ENCODE measurements around the gene FABP3.

Gene FABP3

DNA sequence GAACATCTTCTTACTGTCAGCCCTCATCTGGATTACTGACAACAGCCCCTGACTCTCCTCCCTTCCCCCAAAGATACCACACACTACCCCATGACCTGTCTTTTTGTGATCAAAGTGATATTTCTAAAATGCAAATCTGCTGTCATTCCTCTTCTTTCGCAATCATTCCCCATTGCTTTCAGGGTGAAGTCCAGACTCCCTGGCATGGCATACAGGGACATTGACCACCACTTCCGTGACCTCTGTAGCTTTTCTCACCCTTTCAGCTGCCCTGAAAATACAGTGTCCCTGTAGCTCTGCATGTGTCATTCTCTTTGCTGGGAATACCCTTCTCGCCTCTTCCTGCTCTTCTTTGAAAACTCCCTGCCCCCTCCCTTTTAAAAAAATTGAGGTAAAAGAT is 44.3 kb upstream of the FABP3 start:
- no peaks in the 10 kb centered on the region for H4K20me1 ChIP-seq (ENCODE audit: insufficient read depth)
- H3K79me2 ChIP-seq (ENCODE audit: insufficient read depth, low read depth): no peaks in the 10 kb centered on the region
- H2AFZ ChIP-seq (ENCODE audit: low read depth): no peak overlapping the region
- H3K36me3 ChIP-seq (ENCODE audit: insufficient read depth): no peaks in the 10 kb centered on the region
- H3K27ac ChIP-seq: no peak overlapping the region
- H3K4me2 ChIP-seq: no peak overlapping the region
- TF ChIP-seq, protein P1, sequence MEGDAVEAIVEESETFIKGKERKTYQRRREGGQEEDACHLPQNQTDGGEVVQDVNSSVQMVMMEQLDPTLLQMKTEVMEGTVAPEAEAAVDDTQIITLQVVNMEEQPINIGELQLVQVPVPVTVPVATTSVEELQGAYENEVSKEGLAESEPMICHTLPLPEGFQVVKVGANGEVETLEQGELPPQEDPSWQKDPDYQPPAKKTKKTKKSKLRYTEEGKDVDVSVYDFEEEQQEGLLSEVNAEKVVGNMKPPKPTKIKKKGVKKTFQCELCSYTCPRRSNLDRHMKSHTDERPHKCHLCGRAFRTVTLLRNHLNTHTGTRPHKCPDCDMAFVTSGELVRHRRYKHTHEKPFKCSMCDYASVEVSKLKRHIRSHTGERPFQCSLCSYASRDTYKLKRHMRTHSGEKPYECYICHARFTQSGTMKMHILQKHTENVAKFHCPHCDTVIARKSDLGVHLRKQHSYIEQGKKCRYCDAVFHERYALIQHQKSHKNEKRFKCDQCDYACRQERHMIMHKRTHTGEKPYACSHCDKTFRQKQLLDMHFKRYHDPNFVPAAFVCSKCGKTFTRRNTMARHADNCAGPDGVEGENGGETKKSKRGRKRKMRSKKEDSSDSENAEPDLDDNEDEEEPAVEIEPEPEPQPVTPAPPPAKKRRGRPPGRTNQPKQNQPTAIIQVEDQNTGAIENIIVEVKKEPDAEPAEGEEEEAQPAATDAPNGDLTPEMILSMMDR (conservative IDR thresholded peaks at IDR 0.05; ENCODE audit: low read depth, low read length): no peak
- peaks cover 31% of the 10 kb centered on the region for H3K27me3 ChIP-seq (ENCODE audit: insufficient read depth, low read depth)
- H3K4me1 ChIP-seq (ENCODE audit: low read depth, poor library complexity, severe bottlenecking): no peaks in the 10 kb centered on the region
- H3K9ac ChIP-seq: no peak overlapping the region
- H3K4me3 ChIP-seq (IDR thresholded peaks at IDR 0.05; ENCODE audit: insufficient read depth, low read depth, low read length): no peak overlapping the region

DNA sequence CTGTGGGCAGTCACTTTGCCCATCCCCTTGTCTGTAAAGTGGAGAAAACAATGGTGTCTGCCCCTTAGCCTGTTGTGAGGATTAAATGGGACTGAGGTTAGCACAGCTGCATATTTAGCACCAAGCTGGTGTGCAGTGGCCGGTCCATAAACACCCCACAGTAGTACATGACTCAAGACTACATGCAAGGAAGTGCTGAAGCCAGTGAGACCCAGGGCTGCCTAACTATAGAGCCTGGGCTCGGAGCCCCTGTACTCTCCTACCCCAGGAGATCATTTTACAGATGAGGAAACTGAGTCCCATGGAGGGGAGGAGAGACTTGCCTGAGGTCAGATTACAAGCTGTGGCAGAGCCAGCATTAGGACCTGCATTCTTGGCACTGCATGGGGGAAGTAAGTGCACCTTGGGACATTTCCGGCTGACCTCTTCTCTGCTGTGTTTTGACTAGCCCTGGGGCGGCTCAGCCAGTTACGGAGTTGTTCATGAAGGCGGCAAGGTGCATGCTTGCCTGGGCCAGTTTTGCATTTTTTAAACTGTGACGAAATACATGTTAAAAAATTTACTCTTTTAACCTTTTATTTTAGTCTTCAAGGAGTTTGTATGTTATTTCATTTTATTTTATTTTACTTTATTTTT is 43.3 kb upstream of the FABP3 start:
- H3K4me3 ChIP-seq (IDR thresholded peaks at IDR 0.05; ENCODE audit: insufficient read depth, low read depth, low read length): no peak overlapping the region
- no peaks in the 10 kb centered on the region for H3K4me1 ChIP-seq (ENCODE audit: low read depth, poor library complexity, severe bottlenecking)

DNA sequence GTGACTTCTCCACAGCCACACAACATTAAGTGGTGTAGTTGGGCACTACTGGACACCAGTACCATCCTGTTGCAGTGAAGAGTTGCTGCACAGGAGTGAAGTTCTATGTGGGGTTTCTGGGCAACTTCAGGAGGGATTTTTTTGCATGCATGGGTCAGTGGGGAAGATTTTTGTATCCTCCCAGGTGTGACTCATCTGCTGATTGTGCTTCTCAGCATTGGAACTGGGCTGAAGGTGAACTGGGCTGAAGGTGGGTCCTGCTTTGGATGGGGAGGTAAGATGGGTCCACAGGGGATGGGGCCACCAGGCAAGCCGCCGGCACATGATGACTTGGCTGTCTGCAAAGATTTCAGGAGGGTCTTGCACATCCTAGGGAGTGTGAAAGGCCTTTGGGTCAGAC is 42.8 kb upstream of the FABP3 start:
- Histone ChIP-seq H2AFZ (ENCODE audit: low read depth) (no peak overlapping the region), H3K36me3 (ENCODE audit: insufficient read depth) (no peaks in the 10 kb centered on the region), H3K4me1 (ENCODE audit: low read depth, poor library complexity, severe bottlenecking) (no peaks in the 10 kb centered on the region), H4K20me1 (ENCODE audit: insufficient read depth) (no peaks in the 10 kb centered on the region), H3K27ac (no peak overlapping the region), H3K4me2 (no peak overlapping the region), H3K79me2 (ENCODE audit: insufficient read depth, low read depth) (no peaks in the 10 kb centered on the region), H3K4me3 (IDR thresholded peaks at IDR 0.05; ENCODE audit: insufficient read depth, low read depth, low read length) (no peak overlapping the region), H3K27me3 (ENCODE audit: insufficient read depth, low read depth) (peaks cover 34% of the 10 kb centered on the region), H3K9ac (no peak overlapping the region)
- TF ChIP-seq, protein P1 (conservative IDR thresholded peaks at IDR 0.05; ENCODE audit: low read depth, low read length): no peak

More for the DNA sequence above, 43.3 kb upstream of the FABP3 start:
- H3K79me2 ChIP-seq (ENCODE audit: insufficient read depth, low read depth): no peaks in the 10 kb centered on the region
- H2AFZ ChIP-seq (ENCODE audit: low read depth): no peak overlapping the region
- H3K36me3 ChIP-seq (ENCODE audit: insufficient read depth): no peaks in the 10 kb centered on the region
- H3K9ac ChIP-seq: no peak overlapping the region
- H3K27ac ChIP-seq: no peak overlapping the region
- no peak overlapping the region for H3K4me2 ChIP-seq
- peaks cover 32% of the 10 kb centered on the region for H3K27me3 ChIP-seq (ENCODE audit: insufficient read depth, low read depth)
- no peaks in the 10 kb centered on the region for H4K20me1 ChIP-seq (ENCODE audit: insufficient read depth)
- TF ChIP-seq, protein P1 (conservative IDR thresholded peaks at IDR 0.05; ENCODE audit: low read depth, low read length): no peak

DNA sequence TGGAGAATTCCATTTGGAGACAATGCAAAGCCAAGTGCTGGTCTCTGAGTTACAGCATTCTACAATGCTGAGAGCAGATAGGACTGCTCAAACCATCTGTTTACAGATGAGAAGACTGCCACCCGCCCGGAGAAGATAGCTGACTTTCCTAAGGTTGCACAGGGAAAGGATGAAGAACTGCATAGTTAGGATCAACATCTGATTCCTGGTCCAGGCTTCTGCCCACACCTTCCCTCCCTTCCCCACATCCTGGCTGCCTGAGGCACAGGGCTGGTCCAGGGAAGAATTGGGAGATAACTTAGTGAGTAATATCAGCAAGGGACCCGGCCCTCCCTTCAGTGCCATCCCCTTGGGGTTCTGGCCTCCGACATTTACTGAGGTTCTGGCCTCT is 42.1 kb upstream of the FABP3 start:
- no peaks in the 10 kb centered on the region for H3K4me1 ChIP-seq (ENCODE audit: low read depth, poor library complexity, severe bottlenecking)
- no peaks in the 10 kb centered on the region for H3K79me2 ChIP-seq (ENCODE audit: insufficient read depth, low read depth)
- no peaks in the 10 kb centered on the region for H3K36me3 ChIP-seq (ENCODE audit: insufficient read depth)
- H2AFZ ChIP-seq (ENCODE audit: low read depth): no peak overlapping the region
- H3K27ac ChIP-seq: no peak overlapping the region
- TF ChIP-seq, protein P1 (conservative IDR thresholded peaks at IDR 0.05; ENCODE audit: low read depth, low read length): no peak
- no peak overlapping the region for H3K4me3 ChIP-seq (IDR thresholded peaks at IDR 0.05; ENCODE audit: insufficient read depth, low read depth, low read length)
- H3K9ac ChIP-seq: no peak overlapping the region
- peaks cover 33% of the 10 kb centered on the region for H3K27me3 ChIP-seq (ENCODE audit: insufficient read depth, low read depth)
- H4K20me1 ChIP-seq (ENCODE audit: insufficient read depth): no peaks in the 10 kb centered on the region
- no peak overlapping the region for H3K4me2 ChIP-seq

All from KMS-11 (cell line).